Lung (tissue), 12 donors: ENCODE measurements around the gene SH3BP4. TPM values are rescaled to one million over a fixed set of nuclear protein-coding genes. Genes with fewer than 3 reads are reported as not detected.

Experiments
- ATAC-seq: fragments of 200-7000 bp; cut with Tn5 transposase; one replicate; pipeline ENCODE4 v1.9.1; 2020; ENCODE audit warnings: moderate number of reproducible peaks; ENCODE audit not compliant: insufficient read depth, low FRiP score
- DNase-seq, 3 donors: peaks; one replicate each; pipeline ENCODE4 v3.0.0-alpha.2; 2013 to 2017
- H3K27ac ChIP-seq, 2 donors: one replicate each; pipeline ENCODE4 v1.5.1; 2013; ENCODE audit warnings: mild to moderate bottlenecking in 2 of 2, moderate library complexity in 2 of 2, control low read depth in 1 of 2, inconsistent platforms in 1 of 2, low read depth in 1 of 2, low read length in 1 of 2
- H3K27me3 ChIP-seq, 3 donors: one replicate each; pipeline ENCODE4 v1.5.1; 2013; ENCODE audit warnings: low read length in 2 of 3; ENCODE audit not compliant: control insufficient read depth in 3 of 3, insufficient read depth in 3 of 3
- H3K36me3 ChIP-seq, 4 donors: one replicate each; pipeline ENCODE4 v1.5.1; 2013; ENCODE audit warnings: low read length in 4 of 4, mild to moderate bottlenecking in 1 of 4, moderate library complexity in 1 of 4; ENCODE audit not compliant: control insufficient read depth in 4 of 4, insufficient read depth in 4 of 4
- H3K4me1 ChIP-seq, 5 donors: one replicate each; pipeline ENCODE4 v1.5.1; 2013; ENCODE audit warnings: low read length in 5 of 5, mild to moderate bottlenecking in 2 of 5, moderate library complexity in 1 of 5; ENCODE audit not compliant: control insufficient read depth in 5 of 5, insufficient read depth in 5 of 5
- H3K4me3 ChIP-seq: one replicate; pipeline ENCODE4 v1.5.1; 2013; ENCODE audit warnings: mild to moderate bottlenecking, control low read depth, moderate library complexity
- H3K9ac ChIP-seq, 2 donors: one replicate each; pipeline ENCODE4 v1.5.1; 2013; ENCODE audit warnings: low read length in 2 of 2, control low read depth in 1 of 2; ENCODE audit not compliant: insufficient read depth in 1 of 2
- H3K9me3 ChIP-seq, 4 donors: one replicate each; pipeline ENCODE4 v1.5.1; 2013; ENCODE audit warnings: low read length in 3 of 4, mild to moderate bottlenecking in 1 of 4, moderate library complexity in 1 of 4; ENCODE audit not compliant: control insufficient read depth in 4 of 4, insufficient read depth in 3 of 4
- CTCF ChIP-seq: IDR thresholded peaks from 2 replicates; pipeline ENCODE4 v1.5.1; 2012; ENCODE audit warnings: mild to moderate bottlenecking; ENCODE audit errors: control extremely low read depth, extremely low read depth
- WGBS, 2 donors: extraction: QIAGEN DNeasy Blood & Tissue Kit; methylation state at CpG; one replicate each; pipeline ENCODE4 v1.1.7; 2013; 5-methylcytosine and 5-hydroxymethylcytosine counted together
- polyA plus RNA-seq, 2 donors: library from polyadenylated mRNA; stranded (reverse); fragments of 200-250 nt; gene quantifications; one replicate each; pipeline ENCODE4 v1.2.1, GENCODE V29; 2013
- total RNA-seq, 2 donors: library from RNA; depleted of rRNA in 1 of 2; stranded (reverse); fragments of >200 nt in 1 of 2; gene quantifications; one replicate each; pipeline ENCODE4 v1.2.1, GENCODE V29; 2014 to 2021
- donor health status: control.
- donor health status: control.
- donor health status: Bipolar disorder and iron deficiency.
- donor health status: healthy.
- donor health status: DM: yes; HTN: yes; CAD: no.

Gene SH3BP4
- total and polyA plus RNA-seq, 4 donors, result 12.0 to 36.5 (median 18.2) TPM

- Histone ChIP-seq H3K4me3 (no peak overlapping the region), H3K36me3 (no peaks in the 10 kb centered on the region), H3K4me1 (peaks cover 0 to 11% (median 5%) of the 10 kb centered on the region in 5 donors), H3K9me3 (no peaks in the 10 kb centered on the region), H3K9ac (no peak overlapping the region), H3K27ac (no peak overlapping the region), H3K27me3 (no peaks in the 10 kb centered on the region)
- TF ChIP-seq CTCF, result no peak
- 75 to 84% methylated on average over 2 of the region's 2 CpGs for WGBS, 2 donors
- no peak for DNase-seq
- no peak for ATAC-seq
Observed at GRCh38 chr2:235021752-235022151, 69.9 kb downstream of the SH3BP4 start.

- no peak overlapping the region for H3K27ac ChIP-seq
- TF ChIP-seq CTCF, result no peak
- H3K9ac ChIP-seq, result no peak overlapping the region
- H3K4me3 ChIP-seq, result no peak overlapping the region
- H3K27me3 ChIP-seq, result no peaks in the 10 kb centered on the region
- H3K36me3 ChIP-seq, result no peaks in the 10 kb centered on the region
- ATAC-seq (no peak), DNase-seq (no peak)
- peaks cover 0 to 11% (median 8%) of the 10 kb centered on the region in 5 donors for H3K4me1 ChIP-seq
- WGBS, 2 donors, result 80 to 85% methylated on average over 9 of the region's 9 CpGs
- H3K9me3 ChIP-seq, result no peaks in the 10 kb centered on the region
Observed at GRCh38 chr2:235024191-235024860, 72.5 kb downstream of the SH3BP4 start.

GRCh38 chr2:235024931-235025773, 73.3 kb downstream of the SH3BP4 start:
- Histone ChIP-seq H3K36me3 (no peaks in the 10 kb centered on the region), H3K9me3 (no peaks in the 10 kb centered on the region), H3K27ac (no peak overlapping the region), H3K9ac (no peak overlapping the region), H3K27me3 (no peaks in the 10 kb centered on the region), H3K4me3 (no peak overlapping the region), H3K4me1 (peaks cover 0 to 11% (median 8%) of the 10 kb centered on the region in 5 donors)
- ATAC-seq (no peak), DNase-seq (no peak)
- TF ChIP-seq CTCF, result no peak
- 82 to 86% methylated on average over 20 of the region's 20 CpGs for WGBS, 2 donors
